ENCODE measurements around the gene AHI1.
"Not testable (repeated sequence)": the region's sequence is repeated elsewhere in the genome, so short reads cannot be mapped to it uniquely, and the experiment has no call there.

AHI1 gene

GRCh38 chr6:135363622-135364021 is 133.9 kb downstream of the AHI1 start:
- no CpG with 5 or more reads among the region's 39 CpGs for WGBS (ENCODE audit: insufficient coverage, insufficient read length)
- not testable (repeated sequence) for DNase-seq (ENCODE audit: low read depth, low spot score); H3K4me1 ChIP-seq (ENCODE audit: control insufficient read depth, insufficient read depth, low read length); H3K4me3 ChIP-seq (ENCODE audit: low read length); H3K36me3 ChIP-seq (ENCODE audit: control insufficient read depth, insufficient read depth, low read length); H3K27ac ChIP-seq (ENCODE audit: low read length); H3K27me3 ChIP-seq (ENCODE audit: control insufficient read depth, insufficient read depth, low read length); H3K9me3 ChIP-seq (ENCODE audit: control insufficient read depth, insufficient read depth, low read length)

- Histone ChIP-seq H3K27ac (ENCODE audit: low read length) (no peak overlapping the region), H3K9me3 (ENCODE audit: control insufficient read depth, insufficient read depth, low read length) (no peaks in the 10 kb centered on the region), H3K36me3 (ENCODE audit: control insufficient read depth, insufficient read depth, low read length) (no peaks in the 10 kb centered on the region), H3K4me1 (ENCODE audit: control insufficient read depth, insufficient read depth, low read length) (no peaks in the 10 kb centered on the region), H3K4me3 (ENCODE audit: low read length) (no peak overlapping the region), H3K27me3 (ENCODE audit: control insufficient read depth, insufficient read depth, low read length) (no peaks in the 10 kb centered on the region)
- no peak for DNase-seq (ENCODE audit: low read depth, low spot score)
- no CpG with 5 or more reads among the region's 4 CpGs for WGBS (ENCODE audit: insufficient coverage, insufficient read length)
Measured at GRCh38 chr6:135362124-135362523, 135.4 kb downstream of the AHI1 start.

- WGBS (ENCODE audit: insufficient coverage, insufficient read length), result no CpG with 5 or more reads among the region's 2 CpGs
- DNase-seq (ENCODE audit: low read depth, low spot score), result no peak
Measured at GRCh38 chr6:135360222-135360621, 137.3 kb downstream of the AHI1 start.

GRCh38 chr6:135358985-135359384 is 138.6 kb downstream of the AHI1 start:
- H3K27me3 ChIP-seq (ENCODE audit: control insufficient read depth, insufficient read depth, low read length), result no peaks in the 10 kb centered on the region
- WGBS (ENCODE audit: insufficient coverage, insufficient read length), result no CpG with 5 or more reads among the region's 2 CpGs
- H3K27ac ChIP-seq (ENCODE audit: low read length), result no peak overlapping the region
- no peaks in the 10 kb centered on the region for H3K4me1 ChIP-seq (ENCODE audit: control insufficient read depth, insufficient read depth, low read length)
- H3K4me3 ChIP-seq (ENCODE audit: low read length), result no peak overlapping the region
- no peaks in the 10 kb centered on the region for H3K9me3 ChIP-seq (ENCODE audit: control insufficient read depth, insufficient read depth, low read length)
- no peaks in the 10 kb centered on the region for H3K36me3 ChIP-seq (ENCODE audit: control insufficient read depth, insufficient read depth, low read length)
- no peak for DNase-seq (ENCODE audit: low read depth, low spot score)

More at GRCh38 chr6:135360222-135360621, 137.3 kb downstream of the AHI1 start:
- no peaks in the 10 kb centered on the region for H3K4me1 ChIP-seq (ENCODE audit: control insufficient read depth, insufficient read depth, low read length)
- no peaks in the 10 kb centered on the region for H3K9me3 ChIP-seq (ENCODE audit: control insufficient read depth, insufficient read depth, low read length)
- H3K4me3 ChIP-seq (ENCODE audit: low read length), result no peak overlapping the region
- no peaks in the 10 kb centered on the region for H3K27me3 ChIP-seq (ENCODE audit: control insufficient read depth, insufficient read depth, low read length)
- H3K27ac ChIP-seq (ENCODE audit: low read length), result no peak overlapping the region
- no peaks in the 10 kb centered on the region for H3K36me3 ChIP-seq (ENCODE audit: control insufficient read depth, insufficient read depth, low read length)

GRCh38 chr6:135358251-135358821 is 139.2 kb downstream of the AHI1 start:
- WGBS (ENCODE audit: insufficient coverage, insufficient read length), result no CpG with 5 or more reads among the region's 1 CpG
- Histone ChIP-seq H3K9me3 (ENCODE audit: control insufficient read depth, insufficient read depth, low read length) (no peaks in the 10 kb centered on the region), H3K36me3 (ENCODE audit: control insufficient read depth, insufficient read depth, low read length) (no peaks in the 10 kb centered on the region), H3K4me3 (ENCODE audit: low read length) (no peak overlapping the region), H3K27me3 (ENCODE audit: control insufficient read depth, insufficient read depth, low read length) (no peaks in the 10 kb centered on the region), H3K4me1 (ENCODE audit: control insufficient read depth, insufficient read depth, low read length) (no peaks in the 10 kb centered on the region), H3K27ac (ENCODE audit: low read length) (no peak overlapping the region)
- no peak for DNase-seq (ENCODE audit: low read depth, low spot score)

GRCh38 chr6:135354407-135354806 is 143.1 kb downstream of the AHI1 start:
- WGBS (ENCODE audit: insufficient coverage, insufficient read length), result no CpG with 5 or more reads among the region's 1 CpG
- no peaks in the 10 kb centered on the region for H3K27me3 ChIP-seq (ENCODE audit: control insufficient read depth, insufficient read depth, low read length)

GRCh38 chr6:135353113-135353512 is 144.4 kb downstream of the AHI1 start:
- no peak for DNase-seq (ENCODE audit: low read depth, low spot score)
- Histone ChIP-seq H3K27me3 (ENCODE audit: control insufficient read depth, insufficient read depth, low read length) (no peaks in the 10 kb centered on the region), H3K9me3 (ENCODE audit: control insufficient read depth, insufficient read depth, low read length) (no peaks in the 10 kb centered on the region), H3K27ac (ENCODE audit: low read length) (no peak overlapping the region), H3K4me3 (ENCODE audit: low read length) (no peak overlapping the region), H3K36me3 (ENCODE audit: control insufficient read depth, insufficient read depth, low read length) (no peaks in the 10 kb centered on the region), H3K4me1 (ENCODE audit: control insufficient read depth, insufficient read depth, low read length) (no peaks in the 10 kb centered on the region)
- WGBS (ENCODE audit: insufficient coverage, insufficient read length), result no CpG with 5 or more reads among the region's 2 CpGs

More at GRCh38 chr6:135354407-135354806, 143.1 kb downstream of the AHI1 start:
- Histone ChIP-seq H3K36me3 (ENCODE audit: control insufficient read depth, insufficient read depth, low read length) (no peaks in the 10 kb centered on the region), H3K4me1 (ENCODE audit: control insufficient read depth, insufficient read depth, low read length) (no peaks in the 10 kb centered on the region), H3K9me3 (ENCODE audit: control insufficient read depth, insufficient read depth, low read length) (no peaks in the 10 kb centered on the region), H3K4me3 (ENCODE audit: low read length) (no peak overlapping the region), H3K27ac (ENCODE audit: low read length) (no peak overlapping the region)
- no peak for DNase-seq (ENCODE audit: low read depth, low spot score)

GRCh38 chr6:135351635-135352034 is 145.9 kb downstream of the AHI1 start:
- no peaks in the 10 kb centered on the region for H3K36me3 ChIP-seq (ENCODE audit: control insufficient read depth, insufficient read depth, low read length)
- no CpG with 5 or more reads among the region's 1 CpG for WGBS (ENCODE audit: insufficient coverage, insufficient read length)
- DNase-seq (ENCODE audit: low read depth, low spot score), result no peak
- H3K27ac ChIP-seq (ENCODE audit: low read length), result no peak overlapping the region
- H3K9me3 ChIP-seq (ENCODE audit: control insufficient read depth, insufficient read depth, low read length), result no peaks in the 10 kb centered on the region
- H3K4me3 ChIP-seq (ENCODE audit: low read length), result no peak overlapping the region
- no peaks in the 10 kb centered on the region for H3K27me3 ChIP-seq (ENCODE audit: control insufficient read depth, insufficient read depth, low read length)
- H3K4me1 ChIP-seq (ENCODE audit: control insufficient read depth, insufficient read depth, low read length), result no peaks in the 10 kb centered on the region

GRCh38 chr6:135347887-135348286 is 149.7 kb downstream of the AHI1 start:
- no CpG with 5 or more reads among the region's 4 CpGs for WGBS (ENCODE audit: insufficient coverage, insufficient read length)
- H3K4me1 ChIP-seq (ENCODE audit: control insufficient read depth, insufficient read depth, low read length), result no peaks in the 10 kb centered on the region
- H3K27me3 ChIP-seq (ENCODE audit: control insufficient read depth, insufficient read depth, low read length), result no peaks in the 10 kb centered on the region
- H3K27ac ChIP-seq (ENCODE audit: low read length), result no peak overlapping the region
- DNase-seq (ENCODE audit: low read depth, low spot score), result no peak
- H3K4me3 ChIP-seq (ENCODE audit: low read length), result no peak overlapping the region
- no peaks in the 10 kb centered on the region for H3K36me3 ChIP-seq (ENCODE audit: control insufficient read depth, insufficient read depth, low read length)
- H3K9me3 ChIP-seq (ENCODE audit: control insufficient read depth, insufficient read depth, low read length), result no peaks in the 10 kb centered on the region

GRCh38 chr6:135346747-135347146 is 150.8 kb downstream of the AHI1 start:
- Histone ChIP-seq H3K4me1 (ENCODE audit: control insufficient read depth, insufficient read depth, low read length) (no peaks in the 10 kb centered on the region), H3K36me3 (ENCODE audit: control insufficient read depth, insufficient read depth, low read length) (no peaks in the 10 kb centered on the region), H3K9me3 (ENCODE audit: control insufficient read depth, insufficient read depth, low read length) (no peaks in the 10 kb centered on the region), H3K27ac (ENCODE audit: low read length) (no peak overlapping the region), H3K27me3 (ENCODE audit: control insufficient read depth, insufficient read depth, low read length) (no peaks in the 10 kb centered on the region), H3K4me3 (ENCODE audit: low read length) (no peak overlapping the region)
- WGBS (ENCODE audit: insufficient coverage, insufficient read length), result no CpG with 5 or more reads among the region's 1 CpG
- DNase-seq (ENCODE audit: low read depth, low spot score), result no peak

- H3K27ac ChIP-seq (ENCODE audit: low read length), result no peak overlapping the region
- DNase-seq (ENCODE audit: low read depth, low spot score), result no peak
- no peak overlapping the region for H3K4me3 ChIP-seq (ENCODE audit: low read length)
- H3K4me1 ChIP-seq (ENCODE audit: control insufficient read depth, insufficient read depth, low read length), result no peaks in the 10 kb centered on the region
- H3K9me3 ChIP-seq (ENCODE audit: control insufficient read depth, insufficient read depth, low read length), result no peaks in the 10 kb centered on the region
- H3K27me3 ChIP-seq (ENCODE audit: control insufficient read depth, insufficient read depth, low read length), result no peaks in the 10 kb centered on the region
- H3K36me3 ChIP-seq (ENCODE audit: control insufficient read depth, insufficient read depth, low read length), result no peaks in the 10 kb centered on the region
Measured at GRCh38 chr6:135344526-135344925, 153.0 kb downstream of the AHI1 start.
